Uterus (tissue), 2 donors: Measurements from ENCODE around the gene RPS26.

ENCODE experiments used
- CTCF ChIP-seq, 4 experiments: fragments of 200-600 bp in 2 of 4; fragments of 450-650 bp in 2 of 4; sonication (generic) in 2 of 4; IDR thresholded peaks; one replicate each; pipeline ENCODE4 v1.5.1; 2016 to 2019; ENCODE audit warnings: antibody characterized with exemption in 4 of 4, mild to moderate bottlenecking in 2 of 4, moderate library complexity in 1 of 4
- POLR2A ChIP-seq, 2 donors: fragments of 450-650 bp; IDR thresholded peaks; one replicate each; pipeline ENCODE4 v1.6.1; 2016; ENCODE audit warnings: antibody characterized with exemption in 2 of 2, mild to moderate bottlenecking in 1 of 2, moderate library complexity in 1 of 2

GRCh38 chr12:56061982-56062381, 20.3 kb downstream of the RPS26 start:
- no peak for TF ChIP-seq CTCF (IDR thresholded peaks at IDR 0.05)
- no peak for TF ChIP-seq POLR2A (IDR thresholded peaks at IDR 0.05)
